Thyroid gland (tissue), 4 donors: ENCODE data around the gene SPDYE18. TPM values are rescaled to one million over a fixed set of nuclear protein-coding genes. Genes with fewer than 3 reads are reported as not detected.
"Not testable (repeated sequence)": the region's sequence is repeated elsewhere in the genome, so short reads cannot be mapped to it uniquely, and the experiment has no call there.

Experiments
- DNase-seq, 2 donors: peaks; one replicate each; pipeline ENCODE4 v3.0.0-alpha.2; 2019
- H3K27ac ChIP-seq, 3 donors: fragments of 200-600 bp; sonication (generic); 1 replicate in 2 of 3; 2 replicates in 1 of 3; pipeline ENCODE4 v1.5.1; 2016 to 2019; ENCODE audit warnings: mild to moderate bottlenecking in 1 of 3, moderate library complexity in 1 of 3
- H3K27me3 ChIP-seq: fragments of 200-600 bp; sonication (generic); one replicate; pipeline ENCODE4 v1.5.1; 2019
- H3K36me3 ChIP-seq, 2 donors: fragments of 200-600 bp; sonication (generic); one replicate each; pipeline ENCODE4 v1.5.1; 2016 to 2019
- H3K4me1 ChIP-seq, 2 donors: fragments of 200-600 bp; sonication (generic); one replicate each; pipeline ENCODE4 v1.5.1; 2017 to 2019
- H3K4me3 ChIP-seq, 3 donors: fragments of 200-600 bp; sonication (generic); replicated peaks in 1 of 3; 1 replicate in 2 of 3; 2 replicates in 1 of 3; pipeline ENCODE4 v1.5.1; 2016; ENCODE audit warnings: mild to moderate bottlenecking in 1 of 3
- H3K9me3 ChIP-seq: fragments of 200-600 bp; sonication (generic); one replicate; pipeline ENCODE4 v1.5.1; 2017
- WGBS, 2 donors: methylation state at CpG; one replicate each; pipeline ENCODE4 v1.1.5; 2017; 5-methylcytosine and 5-hydroxymethylcytosine counted together
- intact Hi-C: fragments of 100-400 bp; cut with DNase I; formaldehyde crosslinking; loops from one replicate; pipeline ENCODE4 v1.15.1; 2023
- small RNA-seq: library from RNA; depleted of rRNA; stranded (forward); fragments of <200 nt; gene quantifications from one replicate; pipeline ENCODE3, GENCODE V24; 2016
- total RNA-seq, 4 donors: library from RNA; depleted of rRNA; stranded (reverse); fragments of >200 nt; gene quantifications; one replicate each; pipeline ENCODE4 v1.2.3, GENCODE V29; 2016

The SPDYE18 gene
- total RNA-seq, 4 donors from 2014 or later, result 1.2 to 2.1 (median 1.6) TPM

DNA sequence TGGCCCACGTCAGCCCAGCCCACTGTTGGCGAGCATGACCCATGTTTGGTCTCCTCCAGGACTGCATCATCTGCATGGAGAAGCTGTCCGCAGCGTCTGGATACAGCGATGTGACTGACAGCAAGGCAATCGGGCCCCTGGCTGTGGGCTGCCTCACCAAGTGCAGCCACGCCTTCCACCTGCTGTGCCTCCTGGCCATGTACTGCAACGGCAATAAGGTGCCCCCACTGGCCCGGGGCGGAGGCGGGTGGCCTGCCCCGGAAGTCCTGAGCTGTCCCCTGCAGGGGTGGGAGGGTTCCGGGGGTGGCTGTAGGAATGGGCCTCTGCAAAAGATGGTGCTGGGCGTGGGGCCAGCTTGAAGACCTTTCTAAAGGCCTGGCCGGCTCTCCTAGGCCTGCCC is 60.3 kb downstream of the SPDYE18 start:
- WGBS, 2 donors, result 86 to 100% methylated on average over 1 to 10 of the region's 15 CpGs
- H3K27ac ChIP-seq, H3K27me3 ChIP-seq, H3K9me3 ChIP-seq, H3K4me3 ChIP-seq, H3K4me1 ChIP-seq, DNase-seq, intact Hi-C loops: not testable (repeated sequence)
- peaks cover 0 to 10% of the 10 kb centered on the region in 2 donors for H3K36me3 ChIP-seq

Small RNA genes within 50 kb of the gene (small RNA-seq; reads per million reads assigned to genes)
- gene RF00019, result not detected

Other genes with a start within 250 kb of the SPDYE18 start
- gene SPDYE17, start 30.2 kb downstream of the SPDYE18 start, total RNA-seq, result not detected
- gene CCDC146, start 60.1 kb upstream of the SPDYE18 start, total RNA-seq, result 10 to 100 TPM; 35.9 to 51.3 (median 44.3) TPM
- gene FGL2, start 137.3 kb upstream of the SPDYE18 start, total RNA-seq, result 10 to 100 TPM; 19.9 to 66.5 (median 38.3) TPM